Measurements from ENCODE around the gene PRKCZ.
A peak's percentile ranks its signal among the peaks of the same experiment; 100 is the strongest.

PRKCZ gene

DNA sequence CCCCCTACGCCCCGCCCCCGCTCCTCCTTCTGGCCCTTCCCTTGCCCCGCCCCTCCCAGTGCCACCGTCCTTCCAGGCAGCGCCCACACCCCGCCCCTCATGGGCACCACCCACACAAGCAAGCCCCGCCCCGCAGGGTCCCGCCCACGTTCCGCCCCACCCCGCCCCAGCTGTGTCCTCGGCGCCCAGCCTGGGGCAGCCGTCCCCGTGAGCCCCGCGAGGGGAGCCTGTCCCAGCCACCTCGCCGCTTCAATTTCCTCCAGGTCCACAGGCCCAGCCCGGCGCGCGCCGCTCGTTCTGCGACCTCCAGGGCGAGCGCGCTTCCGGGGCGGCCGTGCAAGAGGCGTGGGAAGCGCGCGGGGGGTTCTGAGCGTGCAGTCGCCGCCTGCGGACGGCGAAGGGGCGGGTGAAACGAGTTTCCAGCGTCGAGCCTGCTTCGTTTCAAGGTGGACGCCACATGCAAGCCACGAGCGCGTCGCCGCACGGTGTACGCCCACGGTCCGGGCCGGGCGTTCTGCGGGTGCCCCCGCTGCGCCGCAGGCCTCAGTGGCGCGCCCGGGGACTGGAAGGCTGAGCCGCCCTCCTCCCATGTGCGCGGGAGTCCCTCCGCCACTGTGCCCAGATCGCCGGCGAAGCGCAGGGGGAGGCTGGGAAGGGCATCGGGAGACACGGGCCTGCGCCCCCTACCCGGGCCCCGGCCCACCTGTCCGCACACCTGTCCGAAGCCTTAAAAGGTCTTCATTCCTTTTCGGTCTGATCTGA is 155.2 kb downstream of the PRKCZ start:
- TF ChIP-seq, protein P1, sequence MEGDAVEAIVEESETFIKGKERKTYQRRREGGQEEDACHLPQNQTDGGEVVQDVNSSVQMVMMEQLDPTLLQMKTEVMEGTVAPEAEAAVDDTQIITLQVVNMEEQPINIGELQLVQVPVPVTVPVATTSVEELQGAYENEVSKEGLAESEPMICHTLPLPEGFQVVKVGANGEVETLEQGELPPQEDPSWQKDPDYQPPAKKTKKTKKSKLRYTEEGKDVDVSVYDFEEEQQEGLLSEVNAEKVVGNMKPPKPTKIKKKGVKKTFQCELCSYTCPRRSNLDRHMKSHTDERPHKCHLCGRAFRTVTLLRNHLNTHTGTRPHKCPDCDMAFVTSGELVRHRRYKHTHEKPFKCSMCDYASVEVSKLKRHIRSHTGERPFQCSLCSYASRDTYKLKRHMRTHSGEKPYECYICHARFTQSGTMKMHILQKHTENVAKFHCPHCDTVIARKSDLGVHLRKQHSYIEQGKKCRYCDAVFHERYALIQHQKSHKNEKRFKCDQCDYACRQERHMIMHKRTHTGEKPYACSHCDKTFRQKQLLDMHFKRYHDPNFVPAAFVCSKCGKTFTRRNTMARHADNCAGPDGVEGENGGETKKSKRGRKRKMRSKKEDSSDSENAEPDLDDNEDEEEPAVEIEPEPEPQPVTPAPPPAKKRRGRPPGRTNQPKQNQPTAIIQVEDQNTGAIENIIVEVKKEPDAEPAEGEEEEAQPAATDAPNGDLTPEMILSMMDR (IDR thresholded peaks at IDR 0.05), result peak in 1 of 2 experiments; percentile 34

DNA sequence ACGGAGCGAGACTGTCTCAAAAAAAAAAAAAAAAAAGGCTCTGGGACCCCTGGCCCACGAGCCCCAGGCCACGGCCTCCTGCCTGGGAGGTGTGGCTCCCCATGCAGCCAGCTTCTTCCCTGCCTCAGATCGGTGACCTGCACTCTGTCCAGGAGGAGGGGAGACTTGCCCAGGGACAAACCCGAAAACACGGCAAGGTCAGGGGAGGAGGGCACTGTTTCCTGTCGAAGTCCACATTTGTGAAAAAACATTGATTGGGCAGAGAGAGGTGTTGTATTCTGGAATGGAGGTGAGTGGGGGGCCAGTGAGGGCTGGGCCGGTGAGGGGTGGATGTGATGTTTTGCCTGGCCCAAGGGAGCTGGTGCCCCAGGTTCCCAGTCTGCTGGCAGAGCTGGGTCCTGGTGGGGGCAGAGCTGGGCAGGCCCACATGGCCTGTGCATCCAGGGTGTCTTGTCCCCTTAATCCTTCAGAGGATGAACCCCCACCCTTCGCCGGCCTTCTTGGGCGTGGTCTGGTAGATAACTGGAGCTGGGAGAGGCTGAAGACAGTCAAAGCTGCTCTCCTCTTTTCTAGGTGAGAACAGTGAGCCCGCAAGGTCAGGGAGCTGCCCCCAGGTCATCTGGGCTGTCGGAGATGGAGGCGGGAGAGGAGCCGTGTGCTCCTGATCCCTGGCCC is 156.7 kb downstream of the PRKCZ start:
- Histone ChIP-seq H3K4me1 (peaks cover 19 to 73% (median 68%) of the 10 kb centered on the region in 4 donors), H3K27me3 (no peaks in the 10 kb centered on the region), H3K4me3 (peak overlapping the region; percentile 38 to 43), H3K27ac (peak overlapping the region; percentile 95 to 97), H3K36me3 (no peaks in the 10 kb centered on the region), H3K9me3 (no peaks in the 10 kb centered on the region)
- intact Hi-C loops (cut with DNase I; ENCODE audit: low total_unique reads), result loop anchor here (10.0 kb wide), 1 partner anchor 108 kb away; no protein-coding TSS in a partner anchor
- DNase-seq, result peak in 1 of 2 donors; percentile 75
- TF ChIP-seq, protein P1 (IDR thresholded peaks at IDR 0.05), result no peak

More for the DNA sequence above, 155.2 kb downstream of the PRKCZ start:
- Histone ChIP-seq H3K4me1 (peaks cover 19 to 73% (median 66%) of the 10 kb centered on the region in 4 donors), H3K27me3 (no peaks in the 10 kb centered on the region), H3K4me3 (peak overlapping the region; percentile 51 to 60), H3K36me3 (no peaks in the 10 kb centered on the region), H3K9me3 (no peaks in the 10 kb centered on the region), H3K27ac (peak overlapping the region; percentile 95 to 97)
- intact Hi-C loops (cut with DNase I; ENCODE audit: low total_unique reads), result loop anchor here (10.0 kb wide), 1 partner anchor 109 kb away; no protein-coding TSS in a partner anchor
- peak; percentile 97 to 98 for DNase-seq

DNA sequence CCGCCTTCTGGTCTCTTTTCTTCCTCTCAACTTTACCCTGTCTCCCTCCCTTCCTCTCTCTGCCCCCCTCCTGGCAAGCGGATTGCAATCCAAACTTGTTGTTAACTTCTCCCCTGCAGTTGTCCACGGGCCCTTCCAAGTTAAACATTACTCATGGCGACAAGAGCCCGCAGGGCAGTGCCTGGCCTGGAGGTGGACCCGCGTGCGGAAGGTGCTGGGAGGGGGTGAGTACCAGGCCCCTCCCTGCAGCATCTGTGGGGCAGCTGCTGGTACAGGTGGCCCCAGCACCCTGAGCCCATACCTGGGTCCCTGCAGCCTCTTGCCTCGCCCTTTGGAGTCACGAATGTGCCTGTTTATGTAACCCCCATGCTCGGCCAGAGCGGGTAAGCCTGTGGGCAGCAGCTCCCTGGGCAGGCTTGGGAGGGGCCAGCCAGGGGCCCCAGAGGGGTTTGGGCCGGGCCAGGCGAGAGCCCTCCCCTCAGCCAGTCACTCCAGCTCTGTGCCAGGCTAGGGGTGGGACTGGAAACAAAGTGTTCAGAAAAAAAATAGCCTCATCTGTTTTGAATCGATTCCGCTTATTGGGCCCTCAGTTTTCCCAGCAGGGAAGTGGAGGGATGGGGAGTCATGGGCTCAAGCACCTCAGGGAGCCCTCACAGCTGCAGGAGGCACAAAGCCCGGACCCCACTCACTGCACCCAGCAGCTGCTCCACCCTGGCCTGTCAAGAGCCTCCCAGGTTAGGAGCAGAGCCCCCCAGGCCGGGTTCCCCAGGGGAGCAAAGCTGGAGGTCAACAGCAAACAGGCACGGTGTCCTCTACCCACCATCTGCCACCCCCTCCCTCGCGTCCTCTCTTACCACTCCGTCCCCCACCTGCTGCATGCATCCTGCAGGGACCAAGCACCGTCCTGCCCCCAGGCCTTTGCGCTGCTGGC is 158.4 kb downstream of the PRKCZ start:
- Histone ChIP-seq H3K4me1 (peaks cover 19 to 85% (median 82%) of the 10 kb centered on the region in 4 donors), H3K36me3 (no peaks in the 10 kb centered on the region), H3K9me3 (no peaks in the 10 kb centered on the region), H3K27me3 (no peaks in the 10 kb centered on the region), H3K4me3 (peak overlapping the region; percentile 12 to 17), H3K27ac (peak overlapping the region; percentile 95 to 97)
- intact Hi-C loops (cut with DNase I; ENCODE audit: low total_unique reads), result loop anchor here (10.0 kb wide), 1 partner anchor 106 kb away; no protein-coding TSS in a partner anchor
- peak; percentile 94 to 97 for DNase-seq
- TF ChIP-seq, protein P1 (IDR thresholded peaks at IDR 0.05), result peak in 1 of 2 experiments; percentile 28

DNA sequence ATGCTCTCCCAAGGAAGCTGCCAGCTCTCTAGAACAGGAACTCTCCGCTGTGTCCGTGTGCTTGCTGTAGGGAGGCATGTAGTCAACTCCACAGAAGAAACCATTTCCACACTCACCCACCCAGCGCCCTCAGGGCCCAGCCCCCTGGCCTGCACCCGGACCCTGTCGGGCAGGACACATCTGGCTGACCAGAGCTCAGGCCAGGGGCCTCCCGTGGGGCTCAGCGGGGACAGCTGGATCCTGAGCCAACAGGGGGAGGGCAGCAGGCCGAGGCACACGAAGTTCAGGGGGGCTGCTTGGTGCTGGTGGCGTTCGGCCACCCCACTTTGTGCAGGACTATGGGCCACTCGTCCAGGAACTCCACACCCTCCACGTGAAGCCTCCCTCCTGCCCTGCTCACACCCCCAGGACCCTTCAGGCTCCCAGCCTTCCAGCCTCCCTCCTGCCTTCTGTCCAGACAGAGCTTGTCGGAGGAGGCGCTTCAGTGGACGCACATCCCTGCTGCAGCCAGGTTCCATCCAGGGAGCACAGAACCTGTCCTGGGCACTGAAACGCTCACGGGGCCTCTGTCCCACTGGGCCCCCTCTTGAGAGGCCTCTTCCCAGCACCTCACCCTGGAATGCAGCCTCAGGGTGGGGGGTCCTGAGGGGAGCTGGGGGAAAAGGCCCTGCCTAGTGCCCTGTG is 159.3 kb downstream of the PRKCZ start:
- Histone ChIP-seq H3K4me3 (no peak overlapping the region), H3K27me3 (no peaks in the 10 kb centered on the region), H3K9me3 (no peaks in the 10 kb centered on the region), H3K36me3 (no peaks in the 10 kb centered on the region), H3K27ac (peak overlapping the region; percentile 95 to 97), H3K4me1 (peaks cover 23 to 86% (median 83%) of the 10 kb centered on the region in 4 donors)
- intact Hi-C loops (cut with DNase I; ENCODE audit: low total_unique reads), result loop anchor here (10.0 kb wide), 1 partner anchor 105 kb away; no protein-coding TSS in a partner anchor
- TF ChIP-seq, protein P1 (IDR thresholded peaks at IDR 0.05), result no peak
- DNase-seq, result peak in 1 of 2 donors; percentile 72
